ENCODE measurements around the gene P2RX6. TPM values are rescaled to one million over a fixed set of nuclear protein-coding genes. Genes with fewer than 3 reads are reported as not detected.

Gene P2RX6
- total and polyA plus RNA-seq, 2 donors = 0.66 to 0.87 TPM

DNA sequence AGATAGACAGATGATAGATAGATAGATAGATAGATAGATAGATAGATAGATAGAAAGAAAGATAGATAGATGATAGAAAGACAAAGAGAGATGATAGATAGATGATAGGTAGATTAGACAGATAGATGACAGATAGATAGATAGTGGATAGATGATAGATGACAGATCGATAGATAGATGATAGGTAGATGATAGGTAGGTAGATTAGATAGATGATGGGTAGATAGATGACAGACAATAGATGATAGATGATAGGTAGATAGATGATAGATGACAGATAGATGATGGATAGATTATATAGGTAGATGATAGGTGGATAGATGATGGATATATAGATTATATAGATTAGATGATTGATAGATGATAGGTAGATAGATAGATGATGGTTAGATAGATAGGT is 28.6 kb upstream of the P2RX6 start:
- no peak overlapping the region for H3K4me3 ChIP-seq (ENCODE audit: low read length in 2 of 2)
- no peak overlapping the region for H3K27ac ChIP-seq (ENCODE audit: low read depth in 1 of 2, low read length in 1 of 2)
- H3K4me1 ChIP-seq (ENCODE audit: control insufficient read depth in 2 of 2, insufficient read depth in 2 of 2, low read length in 2 of 2) = peaks cover 9 to 12% of the 10 kb centered on the region in 2 donors
- peaks cover 19 to 45% of the 10 kb centered on the region in 2 donors for H3K36me3 ChIP-seq (ENCODE audit: control insufficient read depth in 2 of 2, insufficient read depth in 2 of 2, low read length in 1 of 2)
- no peaks in the 10 kb centered on the region for H3K9me3 ChIP-seq (ENCODE audit: control insufficient read depth in 2 of 2, insufficient read depth in 1 of 2, low read length in 1 of 2)
- DNase-seq (ENCODE audit: low read depth in 6 of 9, low spot score in 9 of 9) = no peak
- WGBS = 97% methylated on average over 1 of the region's 1 CpG
- no peaks in the 10 kb centered on the region for H3K27me3 ChIP-seq (ENCODE audit: control insufficient read depth in 2 of 2, insufficient read depth in 1 of 2, low read length in 1 of 2)

DNA sequence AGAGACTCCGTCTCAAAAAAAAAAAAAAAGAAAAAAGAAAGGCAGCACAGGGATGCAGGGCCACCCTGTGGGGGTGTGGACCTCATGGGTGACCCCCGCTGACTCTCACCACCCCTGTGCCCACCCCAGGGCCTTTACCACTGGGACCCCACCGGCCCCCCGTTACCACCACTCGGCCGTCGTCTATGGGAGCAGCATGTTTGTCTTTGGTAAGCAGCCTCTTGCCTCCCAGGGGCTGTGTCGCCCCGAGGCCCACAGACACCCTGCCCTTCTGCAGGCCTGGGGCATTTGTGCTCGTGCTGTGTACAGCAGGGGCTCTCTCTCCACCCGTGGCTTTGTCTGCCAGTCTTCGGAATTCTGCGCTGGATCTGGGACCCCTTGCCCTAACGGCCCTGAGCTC is 27.6 kb upstream of the P2RX6 start:
- peaks cover 29 to 55% of the 10 kb centered on the region in 2 donors for H3K36me3 ChIP-seq (ENCODE audit: control insufficient read depth in 2 of 2, insufficient read depth in 2 of 2, low read length in 1 of 2)
- WGBS = 97% methylated on average over 14 of the region's 14 CpGs

GRCh38 chr22:20988573-20989322 is 26.2 kb upstream of the P2RX6 start:
- Histone ChIP-seq H3K4me1 (ENCODE audit: control insufficient read depth in 2 of 2, insufficient read depth in 2 of 2, low read length in 2 of 2) (no peaks in the 10 kb centered on the region), H3K4me3 (ENCODE audit: low read length in 2 of 2) (no peak overlapping the region), H3K27me3 (ENCODE audit: control insufficient read depth in 2 of 2, insufficient read depth in 1 of 2, low read length in 1 of 2) (no peaks in the 10 kb centered on the region), H3K36me3 (ENCODE audit: control insufficient read depth in 2 of 2, insufficient read depth in 2 of 2, low read length in 1 of 2) (peaks cover 36 to 66% of the 10 kb centered on the region in 2 donors), H3K27ac (ENCODE audit: low read depth in 1 of 2, low read length in 1 of 2) (no peak overlapping the region), H3K9me3 (ENCODE audit: control insufficient read depth in 2 of 2, insufficient read depth in 1 of 2, low read length in 1 of 2) (no peaks in the 10 kb centered on the region)
- 99% methylated on average over 16 of the region's 16 CpGs for WGBS
- DNase-seq (ENCODE audit: low read depth in 6 of 9, low spot score in 9 of 9) = no peak

More for the DNA sequence above, 27.6 kb upstream of the P2RX6 start:
- no peaks in the 10 kb centered on the region for H3K9me3 ChIP-seq (ENCODE audit: control insufficient read depth in 2 of 2, insufficient read depth in 1 of 2, low read length in 1 of 2)
- H3K4me1 ChIP-seq (ENCODE audit: control insufficient read depth in 2 of 2, insufficient read depth in 2 of 2, low read length in 2 of 2) = peaks cover 7 to 9% of the 10 kb centered on the region in 2 donors
- no peak overlapping the region for H3K27ac ChIP-seq (ENCODE audit: low read depth in 1 of 2, low read length in 1 of 2)
- H3K27me3 ChIP-seq (ENCODE audit: control insufficient read depth in 2 of 2, insufficient read depth in 1 of 2, low read length in 1 of 2) = no peaks in the 10 kb centered on the region
- no peak for DNase-seq (ENCODE audit: low read depth in 6 of 9, low spot score in 9 of 9)
- H3K4me3 ChIP-seq (ENCODE audit: low read length in 2 of 2) = no peak overlapping the region

GRCh38 chr22:20989323-20990138 is 25.4 kb upstream of the P2RX6 start:
- H3K27ac ChIP-seq (ENCODE audit: low read depth in 1 of 2, low read length in 1 of 2) = no peak overlapping the region
- no peak for DNase-seq (ENCODE audit: low read depth in 6 of 9, low spot score in 9 of 9)
- WGBS = 55% methylated on average over 17 of the region's 17 CpGs
- no peaks in the 10 kb centered on the region for H3K27me3 ChIP-seq (ENCODE audit: control insufficient read depth in 2 of 2, insufficient read depth in 1 of 2, low read length in 1 of 2)
- H3K4me1 ChIP-seq (ENCODE audit: control insufficient read depth in 2 of 2, insufficient read depth in 2 of 2, low read length in 2 of 2) = no peaks in the 10 kb centered on the region
- no peaks in the 10 kb centered on the region for H3K9me3 ChIP-seq (ENCODE audit: control insufficient read depth in 2 of 2, insufficient read depth in 1 of 2, low read length in 1 of 2)
- peaks cover 41 to 70% of the 10 kb centered on the region in 2 donors for H3K36me3 ChIP-seq (ENCODE audit: control insufficient read depth in 2 of 2, insufficient read depth in 2 of 2, low read length in 1 of 2)
- no peak overlapping the region for H3K4me3 ChIP-seq (ENCODE audit: low read length in 2 of 2)

DNA sequence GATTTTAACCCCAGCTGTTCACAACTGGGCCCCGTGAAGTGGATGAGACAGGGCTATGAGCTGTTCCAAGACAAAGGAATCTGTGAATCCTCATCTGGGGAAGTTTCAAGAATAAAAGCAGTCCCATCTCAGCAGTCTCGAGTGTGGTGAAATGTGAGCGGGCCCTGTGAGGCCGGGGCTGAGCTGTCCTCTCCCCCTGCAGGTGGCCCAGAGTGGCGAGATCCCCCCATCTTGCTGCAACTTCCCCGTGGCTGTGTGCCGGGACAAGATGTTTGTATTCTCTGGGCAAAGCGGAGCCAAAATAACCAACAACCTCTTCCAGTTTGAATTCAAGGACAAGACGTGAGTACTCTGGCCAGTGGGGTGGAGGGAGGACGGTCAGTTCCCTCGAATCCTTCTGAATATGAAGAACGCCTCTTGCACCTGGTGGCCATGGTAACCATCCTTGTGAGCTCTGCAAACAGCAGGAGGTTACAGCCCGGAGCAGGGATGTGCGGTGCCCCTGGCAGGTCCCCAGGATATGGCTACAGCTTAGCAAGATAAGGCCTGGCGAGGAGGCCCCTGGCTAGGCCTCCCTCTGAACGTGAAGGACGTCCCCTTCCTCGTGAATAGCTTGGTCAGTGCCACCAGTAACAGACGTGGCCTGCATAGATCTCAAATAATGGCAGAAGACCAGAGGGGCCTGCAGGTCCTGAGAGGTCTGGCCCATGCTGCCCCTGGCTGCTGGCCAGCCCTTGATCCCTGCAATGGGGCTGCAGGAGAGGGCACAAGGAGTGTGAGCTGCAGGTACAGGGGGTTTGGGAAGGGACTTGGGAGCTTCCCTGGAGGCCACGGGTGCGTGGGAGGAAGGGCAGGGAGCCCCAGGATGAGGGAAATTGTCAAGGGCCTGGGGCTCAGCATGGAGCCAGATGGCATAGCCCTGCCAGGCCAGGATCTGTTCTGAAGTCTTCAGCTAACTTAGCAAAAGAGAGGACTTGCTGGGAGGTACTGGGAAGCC is 24.5 kb upstream of the P2RX6 start:
- H3K4me1 ChIP-seq (ENCODE audit: control insufficient read depth in 2 of 2, insufficient read depth in 2 of 2, low read length in 2 of 2) = no peaks in the 10 kb centered on the region
- H3K4me3 ChIP-seq (ENCODE audit: low read length in 2 of 2) = no peak overlapping the region
- no peak for DNase-seq (ENCODE audit: low read depth in 6 of 9, low spot score in 9 of 9)
- H3K27ac ChIP-seq (ENCODE audit: low read depth in 1 of 2, low read length in 1 of 2) = no peak overlapping the region
- 94% methylated on average over 21 of the region's 21 CpGs for WGBS
- peaks cover 41 to 72% of the 10 kb centered on the region in 2 donors for H3K36me3 ChIP-seq (ENCODE audit: control insufficient read depth in 2 of 2, insufficient read depth in 2 of 2, low read length in 1 of 2)
- no peaks in the 10 kb centered on the region for H3K27me3 ChIP-seq (ENCODE audit: control insufficient read depth in 2 of 2, insufficient read depth in 1 of 2, low read length in 1 of 2)
- H3K9me3 ChIP-seq (ENCODE audit: control insufficient read depth in 2 of 2, insufficient read depth in 1 of 2, low read length in 1 of 2) = no peaks in the 10 kb centered on the region

DNA sequence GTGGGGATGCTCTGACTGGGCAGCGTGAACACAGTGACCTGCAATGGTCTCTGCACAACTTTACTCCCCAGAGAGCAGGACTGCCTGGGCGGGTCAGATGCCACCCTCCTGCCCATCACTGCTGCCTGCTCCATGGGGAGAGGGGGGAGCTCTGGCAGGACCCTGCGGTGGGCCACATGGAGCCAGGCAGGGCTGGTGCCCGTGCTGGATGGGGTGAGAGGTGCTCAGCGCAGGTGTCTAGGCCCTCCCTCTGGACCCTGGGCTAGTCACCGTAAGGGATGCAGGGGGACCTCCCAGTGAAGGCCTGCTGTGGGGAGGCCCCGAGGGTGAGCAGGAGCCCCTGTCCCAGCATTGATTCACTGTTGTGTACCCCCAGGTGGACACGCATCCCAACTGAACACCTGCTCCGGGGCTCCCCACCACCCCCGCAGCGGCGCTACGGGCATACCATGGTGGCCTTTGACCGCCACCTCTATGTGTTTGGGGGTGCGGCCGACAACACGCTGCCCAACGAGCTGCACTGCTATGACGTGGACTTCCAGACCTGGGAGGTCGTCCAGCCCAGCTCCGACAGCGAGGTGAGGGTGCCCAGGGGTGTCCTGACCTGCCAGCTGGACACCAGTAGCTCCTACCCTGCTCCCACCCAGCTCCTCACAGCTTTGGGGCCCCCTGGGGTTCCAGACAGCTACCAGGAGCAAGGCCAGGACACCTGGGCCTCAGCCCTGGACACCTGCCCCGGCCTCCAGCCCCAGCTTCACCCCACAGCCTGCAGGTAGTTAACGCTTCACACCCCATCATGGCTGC is 23.5 kb upstream of the P2RX6 start:
- Histone ChIP-seq H3K9me3 (ENCODE audit: control insufficient read depth in 2 of 2, insufficient read depth in 1 of 2, low read length in 1 of 2) (no peaks in the 10 kb centered on the region), H3K36me3 (ENCODE audit: control insufficient read depth in 2 of 2, insufficient read depth in 2 of 2, low read length in 1 of 2) (peaks cover 43 to 75% of the 10 kb centered on the region in 2 donors), H3K4me1 (ENCODE audit: control insufficient read depth in 2 of 2, insufficient read depth in 2 of 2, low read length in 2 of 2) (no peaks in the 10 kb centered on the region), H3K4me3 (ENCODE audit: low read length in 2 of 2) (no peak overlapping the region), H3K27ac (ENCODE audit: low read depth in 1 of 2, low read length in 1 of 2) (no peak overlapping the region), H3K27me3 (ENCODE audit: control insufficient read depth in 2 of 2, insufficient read depth in 1 of 2, low read length in 1 of 2) (no peaks in the 10 kb centered on the region)
- no peak for DNase-seq (ENCODE audit: low read depth in 6 of 9, low spot score in 9 of 9)
- 98% methylated on average over 24 of the region's 24 CpGs for WGBS

DNA sequence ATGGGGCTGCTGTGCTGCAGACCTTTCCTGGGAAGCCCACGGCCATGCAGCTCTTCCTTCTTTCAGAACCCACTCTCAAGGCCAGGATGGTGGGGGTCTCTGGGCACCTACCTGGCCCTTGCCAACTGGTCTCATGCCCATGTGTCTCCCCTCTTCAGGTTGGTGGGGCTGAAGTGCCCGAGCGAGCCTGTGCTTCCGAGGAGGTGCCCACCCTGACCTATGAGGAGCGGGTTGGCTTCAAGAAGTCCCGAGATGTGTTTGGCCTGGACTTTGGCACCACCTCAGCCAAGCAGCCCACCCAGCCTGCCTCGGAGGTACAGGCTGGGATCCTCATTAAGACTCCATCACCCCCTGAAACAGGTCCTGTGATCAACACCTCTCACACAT is 22.9 kb upstream of the P2RX6 start:
- Histone ChIP-seq H3K36me3 (ENCODE audit: control insufficient read depth in 2 of 2, insufficient read depth in 2 of 2, low read length in 1 of 2) (peaks cover 49 to 81% of the 10 kb centered on the region in 2 donors), H3K4me1 (ENCODE audit: control insufficient read depth in 2 of 2, insufficient read depth in 2 of 2, low read length in 2 of 2) (no peaks in the 10 kb centered on the region), H3K27me3 (ENCODE audit: control insufficient read depth in 2 of 2, insufficient read depth in 1 of 2, low read length in 1 of 2) (no peaks in the 10 kb centered on the region), H3K27ac (ENCODE audit: low read depth in 1 of 2, low read length in 1 of 2) (no peak overlapping the region), H3K9me3 (ENCODE audit: control insufficient read depth in 2 of 2, insufficient read depth in 1 of 2, low read length in 1 of 2) (no peaks in the 10 kb centered on the region), H3K4me3 (ENCODE audit: low read length in 2 of 2) (no peak overlapping the region)
- DNase-seq (ENCODE audit: low read depth in 6 of 9, low spot score in 9 of 9) = no peak
- 90% methylated on average over 7 of the region's 7 CpGs for WGBS
